ENCODE measurements around the gene SCPEP1. TPM values are rescaled to one million over a fixed set of nuclear protein-coding genes. Genes with fewer than 3 reads are reported as not detected.

SCPEP1 gene
- total RNA-seq, 1 experiment from 2014 or later = 44.3 TPM

DNA sequence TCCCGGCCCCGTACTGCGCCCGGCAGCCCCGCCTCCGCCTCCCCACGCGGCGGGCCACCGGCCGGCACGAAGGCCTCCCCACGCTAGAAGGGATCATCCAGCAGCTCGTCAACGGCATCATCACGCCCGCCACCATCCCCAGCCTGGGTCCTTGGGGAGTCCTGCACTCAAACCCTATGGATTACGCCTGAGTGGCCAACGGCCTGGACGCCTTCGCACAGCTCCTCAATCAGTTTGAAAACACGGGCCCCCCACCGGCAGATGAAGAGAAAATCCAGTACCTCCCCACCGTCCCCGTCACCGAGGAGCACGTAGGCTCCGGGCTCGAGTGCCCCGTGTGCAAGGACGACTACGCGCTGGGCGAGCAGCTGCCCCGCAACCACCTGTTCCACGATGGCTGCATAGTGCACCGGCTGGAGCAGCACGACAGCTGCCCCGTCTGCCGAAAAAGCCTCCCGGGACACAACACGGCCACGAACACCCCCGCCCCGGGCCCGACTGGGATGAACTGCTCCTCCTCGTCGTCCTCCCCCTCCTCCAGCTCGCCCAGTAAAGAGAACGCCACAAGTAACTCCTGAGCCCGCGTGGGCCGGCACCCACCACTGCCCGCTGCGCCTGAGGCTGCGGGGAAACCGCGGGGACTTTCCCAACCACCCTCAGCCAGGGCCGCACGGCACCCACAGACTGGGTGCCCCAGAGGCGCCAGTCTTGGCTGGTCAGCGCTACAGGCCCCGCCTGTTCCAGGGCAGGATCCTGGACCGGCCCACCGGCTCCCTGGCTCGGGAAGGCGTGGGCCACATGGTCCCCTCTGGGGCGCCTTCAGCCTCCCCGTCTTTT, 68.2 kb downstream of the SCPEP1 start:
- no peaks in the 10 kb centered on the region for H3K9me3 ChIP-seq
- ChIA-PET CTCF (no interaction called here), POLR2A (no interaction called here)
- no peak overlapping the region for H3K4me3 Mint-ChIP-seq (ENCODE audit: unreplicated experiment)
- TF ChIP-seq, protein P1, sequence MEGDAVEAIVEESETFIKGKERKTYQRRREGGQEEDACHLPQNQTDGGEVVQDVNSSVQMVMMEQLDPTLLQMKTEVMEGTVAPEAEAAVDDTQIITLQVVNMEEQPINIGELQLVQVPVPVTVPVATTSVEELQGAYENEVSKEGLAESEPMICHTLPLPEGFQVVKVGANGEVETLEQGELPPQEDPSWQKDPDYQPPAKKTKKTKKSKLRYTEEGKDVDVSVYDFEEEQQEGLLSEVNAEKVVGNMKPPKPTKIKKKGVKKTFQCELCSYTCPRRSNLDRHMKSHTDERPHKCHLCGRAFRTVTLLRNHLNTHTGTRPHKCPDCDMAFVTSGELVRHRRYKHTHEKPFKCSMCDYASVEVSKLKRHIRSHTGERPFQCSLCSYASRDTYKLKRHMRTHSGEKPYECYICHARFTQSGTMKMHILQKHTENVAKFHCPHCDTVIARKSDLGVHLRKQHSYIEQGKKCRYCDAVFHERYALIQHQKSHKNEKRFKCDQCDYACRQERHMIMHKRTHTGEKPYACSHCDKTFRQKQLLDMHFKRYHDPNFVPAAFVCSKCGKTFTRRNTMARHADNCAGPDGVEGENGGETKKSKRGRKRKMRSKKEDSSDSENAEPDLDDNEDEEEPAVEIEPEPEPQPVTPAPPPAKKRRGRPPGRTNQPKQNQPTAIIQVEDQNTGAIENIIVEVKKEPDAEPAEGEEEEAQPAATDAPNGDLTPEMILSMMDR (IDR thresholded peaks at IDR 0.05; ENCODE audit: insufficient read depth in 1 of 2, low read depth in 1 of 2, low read length in 1 of 2, severe bottlenecking in 1 of 2, unreplicated experiment in 1 of 2) = no peak
- no peak overlapping the region for H3K4me3 ChIP-seq (ENCODE audit: low read depth, low read length)
- no peaks in the 10 kb centered on the region for H3K36me3 ChIP-seq (ENCODE audit: control insufficient read depth, insufficient read depth, low read length)
- H3K36me3 Mint-ChIP-seq (ENCODE audit: insufficient read depth, unreplicated experiment) = no peaks in the 10 kb centered on the region
- no peaks in the 10 kb centered on the region for H3K4me1 ChIP-seq
- H3K27ac Mint-ChIP-seq (ENCODE audit: unreplicated experiment) = no peak overlapping the region
- no peaks in the 10 kb centered on the region for H3K27me3 ChIP-seq (replicated peaks; ENCODE audit: control insufficient read depth, insufficient read depth, low read length)
- no peak for DNase-seq
- no TSS peak for BruUV-seq (replicated peaks)
- H3K27me3 Mint-ChIP-seq (ENCODE audit: insufficient read depth, unreplicated experiment) = peaks cover 3% of the 10 kb centered on the region
- intact Hi-C loops (cut with micrococcal nuclease; ENCODE audit: unreplicated experiment) = no loop called here
- H3K4me1 Mint-ChIP-seq (ENCODE audit: low read depth, unreplicated experiment) = no peaks in the 10 kb centered on the region
- H3K9me3 Mint-ChIP-seq (ENCODE audit: unreplicated experiment) = no peaks in the 10 kb centered on the region

DNA sequence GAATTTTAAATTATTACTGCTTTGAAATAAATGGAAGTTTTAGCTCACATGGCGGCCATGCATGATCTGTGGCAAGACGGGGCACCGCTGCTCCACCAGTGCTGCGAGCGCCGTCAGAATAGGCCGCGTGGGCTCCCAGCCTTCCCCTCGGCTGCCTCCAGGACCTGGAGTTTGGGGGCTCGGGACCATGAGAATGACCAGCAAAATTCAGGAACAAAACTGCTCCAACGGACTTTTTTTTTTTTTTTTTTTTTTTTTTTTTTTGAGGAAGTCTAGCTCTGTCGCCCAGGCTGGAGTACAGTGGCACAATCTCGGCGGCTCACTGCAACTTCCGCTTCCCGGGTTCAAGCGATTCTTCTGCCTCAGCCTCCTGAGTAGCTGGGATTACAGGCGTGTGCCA, 68.8 kb downstream of the SCPEP1 start:
- Mint-ChIP-seq H3K27ac (ENCODE audit: unreplicated experiment) (no peak overlapping the region), H3K4me3 (ENCODE audit: unreplicated experiment) (no peak overlapping the region), H3K36me3 (ENCODE audit: insufficient read depth, unreplicated experiment) (no peaks in the 10 kb centered on the region), H3K9me3 (ENCODE audit: unreplicated experiment) (no peaks in the 10 kb centered on the region), H3K27me3 (ENCODE audit: insufficient read depth, unreplicated experiment) (peaks cover 3% of the 10 kb centered on the region), H3K4me1 (ENCODE audit: low read depth, unreplicated experiment) (no peaks in the 10 kb centered on the region)
- Histone ChIP-seq H3K27me3 (replicated peaks; ENCODE audit: control insufficient read depth, insufficient read depth, low read length) (no peaks in the 10 kb centered on the region), H3K4me3 (ENCODE audit: low read depth, low read length) (no peak overlapping the region), H3K4me1 (no peaks in the 10 kb centered on the region), H3K9me3 (no peaks in the 10 kb centered on the region), H3K36me3 (ENCODE audit: control insufficient read depth, insufficient read depth, low read length) (no peaks in the 10 kb centered on the region)
- TF ChIP-seq, protein P1 (IDR thresholded peaks at IDR 0.05; ENCODE audit: insufficient read depth in 1 of 2, low read depth in 1 of 2, low read length in 1 of 2, severe bottlenecking in 1 of 2, unreplicated experiment in 1 of 2) = no peak
- intact Hi-C loops (cut with micrococcal nuclease; ENCODE audit: unreplicated experiment) = no loop called here
- CTCF ChIA-PET = no interaction called here
- POLR2A ChIA-PET = no interaction called here
- no peak for DNase-seq
- no TSS peak for BruUV-seq (replicated peaks)

DNA sequence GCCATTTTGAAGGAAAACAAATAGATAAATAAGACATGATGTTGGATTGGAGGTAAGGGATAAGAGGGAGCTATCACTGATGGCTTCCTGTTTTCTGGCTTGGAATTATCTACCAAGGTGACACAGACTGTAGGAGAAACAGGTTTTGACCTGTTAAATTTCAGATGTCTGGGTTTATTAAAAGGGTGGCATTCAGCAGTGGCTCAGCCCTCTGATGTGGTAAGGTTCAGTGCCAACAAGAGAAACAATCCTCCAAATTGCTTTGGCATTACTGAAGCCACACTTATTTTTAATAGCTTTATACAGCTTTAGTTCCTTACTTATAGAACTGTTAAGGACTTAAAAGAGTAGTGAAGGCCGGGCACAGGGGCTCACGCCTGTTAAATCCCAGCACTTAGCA, 70.2 kb downstream of the SCPEP1 start:
- Mint-ChIP-seq H3K27me3 (ENCODE audit: insufficient read depth, unreplicated experiment) (no peaks in the 10 kb centered on the region), H3K36me3 (ENCODE audit: insufficient read depth, unreplicated experiment) (no peaks in the 10 kb centered on the region), H3K4me1 (ENCODE audit: low read depth, unreplicated experiment) (no peaks in the 10 kb centered on the region), H3K27ac (ENCODE audit: unreplicated experiment) (no peak overlapping the region), H3K4me3 (ENCODE audit: unreplicated experiment) (no peak overlapping the region), H3K9me3 (ENCODE audit: unreplicated experiment) (no peaks in the 10 kb centered on the region)
- no peaks in the 10 kb centered on the region for H3K27me3 ChIP-seq (replicated peaks; ENCODE audit: control insufficient read depth, insufficient read depth, low read length)
- ChIA-PET CTCF (no interaction called here), POLR2A (no interaction called here)
- DNase-seq = no peak
- TF ChIP-seq, protein P1 (IDR thresholded peaks at IDR 0.05; ENCODE audit: insufficient read depth in 1 of 2, low read depth in 1 of 2, low read length in 1 of 2, severe bottlenecking in 1 of 2, unreplicated experiment in 1 of 2) = no peak
- BruUV-seq (replicated peaks) = no TSS peak
- no peak overlapping the region for H3K4me3 ChIP-seq (ENCODE audit: low read depth, low read length)
- no peaks in the 10 kb centered on the region for H3K36me3 ChIP-seq (ENCODE audit: control insufficient read depth, insufficient read depth, low read length)
- H3K4me1 ChIP-seq = no peaks in the 10 kb centered on the region
- no peaks in the 10 kb centered on the region for H3K9me3 ChIP-seq
- intact Hi-C loops (cut with micrococcal nuclease; ENCODE audit: unreplicated experiment) = no loop called here
